AG04450 (cell line): ENCODE data around the gene MROH2A. TPM values are rescaled to one million over a fixed set of nuclear protein-coding genes. Genes with fewer than 3 reads are reported as not detected.

Experiments used
- CTCF ChIA-PET: fragments of 300-600, 350-600 bp; formaldehyde crosslinking; extraction: SDS; loops from one replicate; lab custom pipeline; 2022; ENCODE audit warnings: antibody characterized with exemption, inconsistent platforms; lab: Charles Lee
- POLR2A ChIA-PET: fragments of 350-600 bp; formaldehyde crosslinking; extraction: SDS; loops from one replicate; lab custom pipeline; 2021; ENCODE audit warnings: antibody characterized with exemption, inconsistent platforms; lab: Yijun Ruan, JAX
- DNase-seq: peaks from one replicate; pipeline ENCODE4 v3.0.0-alpha.2; 2011; ENCODE audit warnings: low read depth, low spot score
- H3K27ac ChIP-seq: one replicate; pipeline ENCODE4 v1.5.1; 2012; ENCODE audit warnings: low read depth, low read length, control low read depth
- H3K27me3 ChIP-seq: one replicate; pipeline ENCODE4 v1.6.0; 2012; ENCODE audit warnings: low read length; ENCODE audit not compliant: control insufficient read depth, insufficient read depth
- H3K4me3 ChIP-seq: 2 replicates; pipeline ENCODE4 v1.5.1; 2011; ENCODE audit warnings: mild to moderate bottlenecking, low read depth, low read length, control low read depth
- H3K9me3 ChIP-seq: 2 replicates; pipeline ENCODE4 v1.5.1; 2012; ENCODE audit warnings: low read length; ENCODE audit not compliant: control insufficient read depth, insufficient read depth
- polyA plus RNA-seq: library from polyadenylated mRNA; depleted of rRNA; stranded (reverse); fragments of >200 nt; gene quantifications from 2 replicates; pipeline ENCODE4 v1.2.3, GENCODE V29; 2011
- TF ChIP-seq, protein P1 (sequence below): IDR thresholded peaks from 2 replicates; pipeline ENCODE4 v1.5.1; 2011; ENCODE audit warnings: low read depth, low read length, control low read depth, inconsistent platforms

Gene MROH2A
- polyA plus RNA-seq, 1 experiment: not detected

DNA sequence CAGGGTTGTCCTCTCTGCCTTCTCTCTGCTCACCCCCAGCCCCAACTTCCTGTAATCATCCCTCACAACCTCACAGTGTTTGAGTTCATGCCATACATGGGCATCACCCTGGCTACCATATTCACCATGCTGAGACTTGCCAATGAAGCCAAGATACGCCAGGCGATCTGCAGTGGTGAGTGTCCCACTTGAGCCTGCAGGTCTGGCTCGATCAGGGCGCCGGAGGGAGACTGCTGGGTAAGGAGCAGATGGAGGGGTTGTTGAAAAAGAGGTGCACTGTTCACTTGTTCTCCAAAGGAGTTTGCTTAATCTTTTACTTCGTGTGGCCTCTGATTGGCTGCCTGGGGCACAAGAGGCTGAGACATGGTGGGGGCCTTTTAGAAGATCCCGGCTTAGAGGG lies 14.6 kb downstream of the MROH2A start:
- Histone ChIP-seq H3K9me3 (peaks cover 5% of the 10 kb centered on the region; the same call in 1 of the 2 replicates), H3K27me3 (peaks cover 6% of the 10 kb centered on the region), H3K27ac (no peak overlapping the region), H3K4me3 (no peak overlapping the region)
- TF ChIP-seq, protein P1, sequence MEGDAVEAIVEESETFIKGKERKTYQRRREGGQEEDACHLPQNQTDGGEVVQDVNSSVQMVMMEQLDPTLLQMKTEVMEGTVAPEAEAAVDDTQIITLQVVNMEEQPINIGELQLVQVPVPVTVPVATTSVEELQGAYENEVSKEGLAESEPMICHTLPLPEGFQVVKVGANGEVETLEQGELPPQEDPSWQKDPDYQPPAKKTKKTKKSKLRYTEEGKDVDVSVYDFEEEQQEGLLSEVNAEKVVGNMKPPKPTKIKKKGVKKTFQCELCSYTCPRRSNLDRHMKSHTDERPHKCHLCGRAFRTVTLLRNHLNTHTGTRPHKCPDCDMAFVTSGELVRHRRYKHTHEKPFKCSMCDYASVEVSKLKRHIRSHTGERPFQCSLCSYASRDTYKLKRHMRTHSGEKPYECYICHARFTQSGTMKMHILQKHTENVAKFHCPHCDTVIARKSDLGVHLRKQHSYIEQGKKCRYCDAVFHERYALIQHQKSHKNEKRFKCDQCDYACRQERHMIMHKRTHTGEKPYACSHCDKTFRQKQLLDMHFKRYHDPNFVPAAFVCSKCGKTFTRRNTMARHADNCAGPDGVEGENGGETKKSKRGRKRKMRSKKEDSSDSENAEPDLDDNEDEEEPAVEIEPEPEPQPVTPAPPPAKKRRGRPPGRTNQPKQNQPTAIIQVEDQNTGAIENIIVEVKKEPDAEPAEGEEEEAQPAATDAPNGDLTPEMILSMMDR: no peak
- POLR2A ChIA-PET: no interaction called here
- DNase-seq: no peak
- CTCF ChIA-PET: no interaction called here

DNA sequence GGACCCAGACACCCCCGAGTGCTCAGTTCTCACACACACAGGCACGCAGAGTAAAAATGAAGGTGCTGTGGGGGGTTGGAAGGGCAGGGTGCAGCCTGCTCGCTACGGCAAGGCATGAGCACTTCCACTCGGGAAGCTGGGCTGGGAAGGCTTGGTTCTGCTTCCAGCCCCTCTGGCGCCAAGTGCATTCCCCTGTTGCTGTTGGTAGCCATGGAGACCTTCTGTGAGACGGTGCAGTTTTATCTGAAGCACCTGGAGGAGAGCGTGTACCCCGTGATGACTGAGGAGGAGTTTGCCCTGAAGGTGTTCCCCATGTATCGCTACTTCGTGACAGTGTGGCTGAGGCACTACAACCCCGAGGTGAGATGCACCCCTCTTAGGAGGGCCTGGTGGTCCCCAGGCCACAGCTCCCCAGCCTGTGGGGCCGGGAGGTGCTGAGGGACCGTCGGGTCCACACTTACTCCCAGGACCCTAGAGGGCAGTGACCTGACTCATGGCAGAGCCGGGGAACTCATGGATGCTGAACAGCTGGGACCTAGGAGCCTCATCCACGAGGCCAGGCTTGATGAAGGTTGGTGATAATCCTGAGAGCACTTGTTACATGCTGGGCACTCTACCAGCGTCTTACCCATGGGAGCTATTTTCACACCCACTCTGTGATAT lies 15.5 kb downstream of the MROH2A start:
- H3K27me3 ChIP-seq: peaks cover 10% of the 10 kb centered on the region
- no peak overlapping the region for H3K4me3 ChIP-seq
- H3K27ac ChIP-seq: no peak overlapping the region
- H3K9me3 ChIP-seq: peaks cover 5% of the 10 kb centered on the region; the same call in 1 of the 2 replicates
- TF ChIP-seq, protein P1: no peak
- POLR2A ChIA-PET: no interaction called here
- CTCF ChIA-PET: no interaction called here
- no peak for DNase-seq

DNA sequence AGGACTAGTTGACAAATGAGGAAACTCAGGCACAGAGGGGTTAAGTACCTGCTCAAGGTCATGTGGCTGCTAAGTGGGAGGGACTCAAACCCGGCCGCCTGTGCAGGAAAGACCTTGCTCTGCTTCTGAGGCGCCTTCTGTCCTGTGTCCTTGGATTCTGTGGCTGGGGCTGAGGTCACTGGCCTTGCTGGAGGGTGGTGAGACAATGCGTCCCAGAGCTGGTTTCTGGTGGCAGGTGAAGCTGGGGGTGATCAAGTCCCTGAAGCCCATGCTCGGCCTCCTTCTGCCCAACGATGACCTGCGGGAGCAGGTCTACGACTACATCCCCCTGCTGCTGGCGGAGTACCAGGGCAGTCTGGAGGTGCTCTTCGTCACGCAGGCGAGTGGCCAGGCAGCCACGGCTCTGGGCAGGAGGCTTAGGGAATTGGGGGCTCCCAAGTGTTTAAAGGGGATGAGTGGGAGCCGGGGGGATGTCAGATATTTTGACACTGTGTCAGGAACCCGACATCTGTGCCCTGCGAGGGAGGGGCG lies 16.1 kb downstream of the MROH2A start:
- Histone ChIP-seq H3K27ac (no peak overlapping the region), H3K27me3 (peaks cover 13% of the 10 kb centered on the region), H3K4me3 (no peak overlapping the region), H3K9me3 (peaks cover 5% of the 10 kb centered on the region; the same call in 1 of the 2 replicates)
- TF ChIP-seq, protein P1: no peak
- CTCF ChIA-PET: no interaction called here
- DNase-seq: no peak
- POLR2A ChIA-PET: no interaction called here

DNA sequence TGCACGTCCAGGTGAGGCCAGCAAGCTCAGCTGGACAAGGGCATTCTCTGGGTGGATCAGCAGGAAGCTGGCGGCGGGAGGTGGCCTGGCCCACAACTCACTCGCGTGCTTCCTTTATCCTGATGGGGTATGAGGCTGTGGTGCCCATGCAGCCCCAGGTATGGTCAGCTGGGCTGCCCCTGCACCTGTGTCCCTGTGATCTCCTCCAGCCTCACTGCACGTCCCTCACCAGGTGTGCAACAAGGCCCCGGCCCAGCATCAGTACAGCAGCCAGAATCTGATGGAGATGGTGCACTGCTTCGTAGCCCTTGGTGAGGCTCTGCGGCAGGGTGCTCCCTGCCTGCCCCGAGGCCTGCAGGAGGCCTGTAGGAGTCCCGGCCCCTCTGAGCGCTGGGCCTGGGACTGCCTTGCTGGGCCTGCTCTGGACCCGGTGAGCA lies 17.6 kb downstream of the MROH2A start:
- POLR2A ChIA-PET: no interaction called here
- no peak for DNase-seq

DNA sequence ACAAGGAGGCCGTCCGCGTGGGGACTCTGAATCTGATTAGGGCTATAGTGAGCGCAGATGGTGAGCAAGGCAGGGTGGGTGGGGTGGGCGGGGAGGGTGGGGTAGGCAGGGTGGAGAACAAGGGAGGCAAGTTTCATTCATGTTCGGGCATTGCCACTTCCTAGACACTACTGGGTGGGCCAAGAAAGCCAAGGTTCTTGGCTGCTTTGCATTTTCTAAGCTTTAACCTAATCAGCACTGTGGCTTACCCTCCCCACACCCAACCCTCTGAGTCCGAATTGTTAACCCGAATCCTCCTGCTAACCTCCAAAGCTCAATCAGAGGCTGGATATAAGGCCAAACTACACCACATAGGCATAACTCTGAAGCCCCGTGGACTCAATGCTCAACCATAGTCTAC lies 18.1 kb downstream of the MROH2A start:
- POLR2A ChIA-PET: no interaction called here
- CTCF ChIA-PET: no interaction called here

More for the DNA sequence above, 17.6 kb downstream of the MROH2A start:
- Histone ChIP-seq H3K9me3 (peaks cover 5% of the 10 kb centered on the region; the same call in 1 of the 2 replicates), H3K27ac (no peak overlapping the region), H3K4me3 (no peak overlapping the region), H3K27me3 (peaks cover 13% of the 10 kb centered on the region)
- TF ChIP-seq, protein P1: no peak
- CTCF ChIA-PET: no interaction called here

More for the DNA sequence above, 18.1 kb downstream of the MROH2A start:
- no peak for DNase-seq
- H3K27me3 ChIP-seq: peaks cover 10% of the 10 kb centered on the region
- no peak overlapping the region for H3K27ac ChIP-seq
- no peak overlapping the region for H3K4me3 ChIP-seq
- H3K9me3 ChIP-seq: peaks cover 5% of the 10 kb centered on the region; the same call in 1 of the 2 replicates
- TF ChIP-seq, protein P1: no peak
